ENCODE results near the gene YPEL2. TPM values are rescaled to one million over a fixed set of nuclear protein-coding genes. Genes with fewer than 3 reads are reported as not detected.

YPEL2 gene
- total RNA-seq, 2 experiments from 2014 or later, result 0.88 to 3.1 TPM

- Histone ChIP-seq H3K9me3 (ENCODE audit: low read length) (no peaks in the 10 kb centered on the region), H2AFZ (ENCODE audit: low read length) (peak overlapping the region; percentile 94; the same call in 1 of the 2 replicates), H4K20me1 (ENCODE audit: insufficient read depth, low read length) (no peaks in the 10 kb centered on the region; the same call in 1 of the 2 replicates), H3K4me2 (ENCODE audit: low read length) (peak overlapping the region; percentile 76), H3K4me3 (ENCODE audit: low read depth, low read length, poor library complexity, severe bottlenecking) (peak overlapping the region; percentile 89), H3K27ac (ENCODE audit: low read depth, low read length, poor library complexity, severe bottlenecking) (no peak overlapping the region), H3K79me2 (ENCODE audit: insufficient read depth, low read depth, low read length) (no peaks in the 10 kb centered on the region), H3K9me2 (ENCODE audit: insufficient read depth, low read length) (no peaks in the 10 kb centered on the region), H3K4me1 (ENCODE audit: insufficient read depth, low read length, poor library complexity, severe bottlenecking) (peaks cover 25% of the 10 kb centered on the region), H3K36me3 (ENCODE audit: insufficient read depth, low read length) (no peaks in the 10 kb centered on the region)
- intact Hi-C loops (cut with micrococcal nuclease; ENCODE audit: unreplicated experiment), result loop anchor here (1.0 kb wide), 1 partner anchor 29 kb away; no protein-coding TSS in a partner anchor
- CTCF ChIA-PET (ENCODE audit: unreplicated experiment), result no interaction called here
- peak; percentile 17 for DNase-seq (ENCODE audit: low spot score)
- BruUV-seq (replicated peaks), result no TSS peak
- POLR2A ChIA-PET, result interaction anchor here (0.6 to 0.9 kb wide), 3 partner anchors 43 to 115 kb away, joined by 3 to 4 read pairs (median 3); no protein-coding TSS in a partner anchor
- TF ChIP-seq CTCF (conservative IDR thresholded peaks at IDR 0.05; ENCODE audit: low read length) (no peak), EZH2phosphoT487 (IDR thresholded peaks at IDR 0.05; ENCODE audit: borderline replicate concordance, low read depth, low read length) (no peak)
Observed at GRCh38 chr17:59332749-59333377, 1.4 kb downstream of the YPEL2 start.

- no peak for TF ChIP-seq CTCF (conservative IDR thresholded peaks at IDR 0.05; ENCODE audit: low read length)
- TF ChIP-seq EZH2phosphoT487 (IDR thresholded peaks at IDR 0.05; ENCODE audit: borderline replicate concordance, low read depth, low read length), result no peak
- Histone ChIP-seq H3K4me3 (ENCODE audit: low read depth, low read length, poor library complexity, severe bottlenecking) (no peak overlapping the region), H3K9me2 (ENCODE audit: insufficient read depth, low read length) (no peaks in the 10 kb centered on the region), H3K9me3 (ENCODE audit: low read length) (no peaks in the 10 kb centered on the region), H3K79me2 (ENCODE audit: insufficient read depth, low read depth, low read length) (no peaks in the 10 kb centered on the region), H3K4me1 (ENCODE audit: insufficient read depth, low read length, poor library complexity, severe bottlenecking) (peaks cover 21% of the 10 kb centered on the region), H4K20me1 (ENCODE audit: insufficient read depth, low read length) (no peaks in the 10 kb centered on the region; the same call in 1 of the 2 replicates), H3K27ac (ENCODE audit: low read depth, low read length, poor library complexity, severe bottlenecking) (no peak overlapping the region), H3K36me3 (ENCODE audit: insufficient read depth, low read length) (no peaks in the 10 kb centered on the region), H2AFZ (ENCODE audit: low read length) (no peak overlapping the region), H3K4me2 (ENCODE audit: low read length) (no peak overlapping the region)
- no TSS peak for BruUV-seq (replicated peaks)
- no peak for DNase-seq (ENCODE audit: low spot score)
- ChIA-PET POLR2A (no interaction called here), CTCF (ENCODE audit: unreplicated experiment) (no interaction called here)
- intact Hi-C loops (cut with micrococcal nuclease; ENCODE audit: unreplicated experiment), result no loop called here
Observed at GRCh38 chr17:59333836-59334235, 2.4 kb downstream of the YPEL2 start.

GRCh38 chr17:59335685-59336084 lies 4.2 kb downstream of the YPEL2 start:
- H3K79me2 ChIP-seq (ENCODE audit: insufficient read depth, low read depth, low read length), result no peaks in the 10 kb centered on the region
- no peak for DNase-seq (ENCODE audit: low spot score)
- ChIA-PET CTCF (ENCODE audit: unreplicated experiment) (no interaction called here), POLR2A (interaction anchor here (1.0 to 1.3 kb wide), 2 partner anchors 20 to 45 kb away, joined by 3 to 7 read pairs; no protein-coding TSS in a partner anchor)
- H4K20me1 ChIP-seq (ENCODE audit: insufficient read depth, low read length), result no peaks in the 10 kb centered on the region; the same call in 1 of the 2 replicates
- H2AFZ ChIP-seq (ENCODE audit: low read length), result no peak overlapping the region
- no peaks in the 10 kb centered on the region for H3K36me3 ChIP-seq (ENCODE audit: insufficient read depth, low read length)
- no peaks in the 10 kb centered on the region for H3K9me3 ChIP-seq (ENCODE audit: low read length)
- H3K27ac ChIP-seq (ENCODE audit: low read depth, low read length, poor library complexity, severe bottlenecking), result no peak overlapping the region
- TF ChIP-seq CTCF (conservative IDR thresholded peaks at IDR 0.05; ENCODE audit: low read length) (no peak), EZH2phosphoT487 (IDR thresholded peaks at IDR 0.05; ENCODE audit: borderline replicate concordance, low read depth, low read length) (no peak)
- H3K4me2 ChIP-seq (ENCODE audit: low read length), result no peak overlapping the region
- peaks cover 5% of the 10 kb centered on the region for H3K4me1 ChIP-seq (ENCODE audit: insufficient read depth, low read length, poor library complexity, severe bottlenecking)
- no peak overlapping the region for H3K4me3 ChIP-seq (ENCODE audit: low read depth, low read length, poor library complexity, severe bottlenecking)
- intact Hi-C loops (cut with micrococcal nuclease; ENCODE audit: unreplicated experiment), result no loop called here
- no TSS peak for BruUV-seq (replicated peaks)
- H3K9me2 ChIP-seq (ENCODE audit: insufficient read depth, low read length), result no peaks in the 10 kb centered on the region

All from OCI-LY7 (cell line).